ENCODE results near the gene RASSF10.

RASSF10 gene

GRCh38 chr11:13045734-13046133 is 36.6 kb downstream of the RASSF10 start:
- Histone ChIP-seq H3K27me3 (ENCODE audit: insufficient read depth, poor library complexity, severe bottlenecking) (peaks cover 8% of the 10 kb centered on the region), H3K27ac (replicated peaks) (no peak overlapping the region), H3K4me3 (replicated peaks; ENCODE audit: insufficient read depth, low read length) (no peak overlapping the region)
- no peak for TF ChIP-seq CTCF (IDR thresholded peaks at IDR 0.05; ENCODE audit: insufficient read depth, low read length)
- no peak for TF ChIP-seq GABPA (IDR thresholded peaks at IDR 0.05; ENCODE audit: low read depth)
- no peak for TF ChIP-seq REST (IDR thresholded peaks at IDR 0.05; ENCODE audit: insufficient replicate concordance, low read depth)
- no peak for TF ChIP-seq SPI1 (IDR thresholded peaks at IDR 0.05; ENCODE audit: borderline replicate concordance, low read depth)
- TF ChIP-seq POLR2AphosphoS5 (IDR thresholded peaks at IDR 0.05; ENCODE audit: low read depth) = no peak
- DNase-seq (ENCODE audit: low read depth in 1 of 2, low spot score in 1 of 2) = no peak

- Histone ChIP-seq H3K27me3 (ENCODE audit: insufficient read depth, poor library complexity, severe bottlenecking) (peaks cover 4% of the 10 kb centered on the region), H3K27ac (replicated peaks) (no peak overlapping the region), H3K4me3 (replicated peaks; ENCODE audit: insufficient read depth, low read length) (no peak overlapping the region)
- no peak for DNase-seq (ENCODE audit: low read depth in 1 of 2, low spot score in 1 of 2)
- TF ChIP-seq SPI1 (IDR thresholded peaks at IDR 0.05; ENCODE audit: borderline replicate concordance, low read depth) (0 out of 2 replicates have a peak, but pooled peaks have one; percentile 7), REST (IDR thresholded peaks at IDR 0.05; ENCODE audit: insufficient replicate concordance, low read depth) (no peak)
Measured at GRCh38 chr11:13046637-13047570, 37.8 kb downstream of the RASSF10 start.

GRCh38 chr11:13047884-13048283 is 38.8 kb downstream of the RASSF10 start:
- Histone ChIP-seq H3K27me3 (ENCODE audit: insufficient read depth, poor library complexity, severe bottlenecking) (peaks cover 2% of the 10 kb centered on the region), H3K27ac (replicated peaks) (no peak overlapping the region), H3K4me3 (replicated peaks; ENCODE audit: insufficient read depth, low read length) (no peak overlapping the region)
- DNase-seq (ENCODE audit: low read depth in 1 of 2, low spot score in 1 of 2) = no peak
- TF ChIP-seq GABPA (IDR thresholded peaks at IDR 0.05; ENCODE audit: low read depth) = no peak

- no peak for TF ChIP-seq POLR2AphosphoS5 (IDR thresholded peaks at IDR 0.05; ENCODE audit: low read depth)
- no peak overlapping the region for H3K27ac ChIP-seq (replicated peaks)
- H3K4me3 ChIP-seq (replicated peaks; ENCODE audit: insufficient read depth, low read length) = no peak overlapping the region
Measured at GRCh38 chr11:13051257-13051656, 42.1 kb downstream of the RASSF10 start.

GRCh38 chr11:13052130-13052571 is 43.0 kb downstream of the RASSF10 start:
- no peak overlapping the region for H3K4me3 ChIP-seq (replicated peaks; ENCODE audit: insufficient read depth, low read length)
- no peaks in the 10 kb centered on the region for H3K27me3 ChIP-seq (ENCODE audit: insufficient read depth, poor library complexity, severe bottlenecking)
- H3K27ac ChIP-seq (replicated peaks) = no peak overlapping the region
- TF ChIP-seq REST (IDR thresholded peaks at IDR 0.05; ENCODE audit: insufficient replicate concordance, low read depth) (no peak), CTCF (IDR thresholded peaks at IDR 0.05; ENCODE audit: insufficient read depth, low read length) (no peak), SPI1 (IDR thresholded peaks at IDR 0.05; ENCODE audit: borderline replicate concordance, low read depth) (no peak), POLR2AphosphoS5 (IDR thresholded peaks at IDR 0.05; ENCODE audit: low read depth) (no peak), GABPA (IDR thresholded peaks at IDR 0.05; ENCODE audit: low read depth) (no peak)
- no peak for DNase-seq (ENCODE audit: low read depth in 1 of 2, low spot score in 1 of 2)

More at GRCh38 chr11:13051257-13051656, 42.1 kb downstream of the RASSF10 start:
- H3K27me3 ChIP-seq (ENCODE audit: insufficient read depth, poor library complexity, severe bottlenecking) = peaks cover 2% of the 10 kb centered on the region
- no peak for DNase-seq (ENCODE audit: low read depth in 1 of 2, low spot score in 1 of 2)
